ENCODE measurements around the gene NALCN. TPM values are rescaled to one million over a fixed set of nuclear protein-coding genes. Genes with fewer than 3 reads are reported as not detected.

The NALCN gene
- total and polyA plus RNA-seq, 2 donors (not counting 1 experiment from before 2014, with no cell fraction given) = not detected

DNA sequence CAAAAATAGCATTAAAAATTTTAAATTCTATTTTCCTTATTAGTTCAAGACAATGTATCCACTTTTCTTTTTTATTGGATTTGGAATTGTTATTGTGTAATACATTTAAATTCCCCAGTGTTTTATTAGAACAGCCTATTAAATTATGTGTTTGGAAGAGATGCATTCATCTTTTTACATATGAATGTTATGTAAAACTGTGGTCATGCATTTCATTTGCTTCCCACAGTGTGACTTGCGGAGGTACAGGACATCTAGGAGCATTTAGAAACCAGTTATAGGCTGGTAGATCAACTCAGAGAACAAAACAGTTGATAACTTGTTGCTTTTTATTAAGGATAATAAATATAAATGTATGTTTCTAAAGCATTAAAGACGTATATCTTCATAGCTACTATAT, 406.2 kb downstream of the NALCN start:
- Histone ChIP-seq H3K4me3 (ENCODE audit: control extremely low read depth in 1 of 5, extremely low read depth in 1 of 5, insufficient read depth in 1 of 5, low read depth in 2 of 5, low read length in 4 of 5) (no peak overlapping the region), H3K4me2 (replicated peaks; ENCODE audit: low read depth, low read length, poor library complexity, severe bottlenecking) (no peak overlapping the region), H3K9me3 (ENCODE audit: control extremely low read depth in 1 of 3, control insufficient read depth in 2 of 3, insufficient read depth in 1 of 3, low read length in 2 of 3) (peaks cover 0 to 3% (median 0%) of the 10 kb centered on the region in 3 donors), H4K20me1 (ENCODE audit: control insufficient read depth, insufficient read depth, low read length, poor library complexity, severe bottlenecking) (no peaks in the 10 kb centered on the region), H3K4me1 (ENCODE audit: control insufficient read depth in 2 of 2, insufficient read depth in 2 of 2, low read length in 2 of 2) (no peaks in the 10 kb centered on the region), H2AFZ (ENCODE audit: insufficient read depth, low read depth, low read length, poor library complexity, severe bottlenecking) (no peak overlapping the region), H3K27me3 (replicated peaks in 1 of 4; ENCODE audit: control extremely low read depth in 1 of 4, control insufficient read depth in 3 of 4, insufficient read depth in 4 of 4, low read length in 3 of 4) (no peaks in the 10 kb centered on the region), H3K79me2 (ENCODE audit: control insufficient read depth, insufficient read depth, low read length) (no peaks in the 10 kb centered on the region), H3K36me3 (replicated peaks in 1 of 2; ENCODE audit: control extremely low read depth in 1 of 2, control insufficient read depth in 1 of 2, extremely low read depth in 1 of 2, insufficient read depth in 2 of 2, low read length in 1 of 2) (no peaks in the 10 kb centered on the region), H3K27ac (ENCODE audit: low read length in 2 of 2) (no peak overlapping the region), H3K9ac (ENCODE audit: low read length) (no peak overlapping the region)
- Mint-ChIP-seq H3K27ac (no peak overlapping the region), H3K4me3 (no peak overlapping the region), H3K9me3 (ENCODE audit: insufficient read depth) (no peaks in the 10 kb centered on the region), H3K4me1 (no peaks in the 10 kb centered on the region), H3K27me3 (no peaks in the 10 kb centered on the region)
- CTCF ChIA-PET = no interaction called here
- ATAC-seq (ENCODE audit: low read depth) (no peak), DNase-seq (no peak)
- WGBS (ENCODE audit: insufficient coverage) = no CpG with 5 or more reads among the region's 2 CpGs
- intact Hi-C loops (cut with micrococcal nuclease) = no loop called here
- POLR2A ChIA-PET = no interaction called here
- TF ChIP-seq, protein P1, sequence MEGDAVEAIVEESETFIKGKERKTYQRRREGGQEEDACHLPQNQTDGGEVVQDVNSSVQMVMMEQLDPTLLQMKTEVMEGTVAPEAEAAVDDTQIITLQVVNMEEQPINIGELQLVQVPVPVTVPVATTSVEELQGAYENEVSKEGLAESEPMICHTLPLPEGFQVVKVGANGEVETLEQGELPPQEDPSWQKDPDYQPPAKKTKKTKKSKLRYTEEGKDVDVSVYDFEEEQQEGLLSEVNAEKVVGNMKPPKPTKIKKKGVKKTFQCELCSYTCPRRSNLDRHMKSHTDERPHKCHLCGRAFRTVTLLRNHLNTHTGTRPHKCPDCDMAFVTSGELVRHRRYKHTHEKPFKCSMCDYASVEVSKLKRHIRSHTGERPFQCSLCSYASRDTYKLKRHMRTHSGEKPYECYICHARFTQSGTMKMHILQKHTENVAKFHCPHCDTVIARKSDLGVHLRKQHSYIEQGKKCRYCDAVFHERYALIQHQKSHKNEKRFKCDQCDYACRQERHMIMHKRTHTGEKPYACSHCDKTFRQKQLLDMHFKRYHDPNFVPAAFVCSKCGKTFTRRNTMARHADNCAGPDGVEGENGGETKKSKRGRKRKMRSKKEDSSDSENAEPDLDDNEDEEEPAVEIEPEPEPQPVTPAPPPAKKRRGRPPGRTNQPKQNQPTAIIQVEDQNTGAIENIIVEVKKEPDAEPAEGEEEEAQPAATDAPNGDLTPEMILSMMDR (IDR thresholded peaks at IDR 0.05) = no peak
- TF ChIP-seq EZH2 (IDR thresholded peaks at IDR 0.05; ENCODE audit: borderline replicate concordance, insufficient read depth, low read depth, low read length, poor library complexity, severe bottlenecking) = no peak

DNA sequence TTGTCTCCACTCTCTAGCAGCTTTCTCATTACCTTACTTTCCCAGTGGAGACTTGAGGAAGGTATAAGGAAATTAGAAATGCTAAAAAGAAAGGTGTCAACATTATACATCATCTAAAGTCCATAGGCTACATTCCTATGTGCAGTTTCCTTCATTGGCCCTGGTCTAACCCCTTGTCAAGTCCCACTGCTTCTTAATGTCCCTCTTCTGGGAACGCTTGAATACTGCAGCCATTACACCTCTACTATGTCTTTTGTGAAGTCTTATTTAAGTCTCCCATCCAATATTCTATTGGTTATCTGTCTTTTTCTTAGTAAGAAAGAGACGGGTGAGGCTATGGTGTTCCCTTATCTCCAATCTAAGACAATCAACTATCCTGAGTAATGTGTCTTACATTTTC, 409.1 kb downstream of the NALCN start:
- no peaks in the 10 kb centered on the region for H3K27me3 Mint-ChIP-seq
- no peaks in the 10 kb centered on the region for H3K79me2 ChIP-seq (ENCODE audit: control insufficient read depth, insufficient read depth, low read length)
- no peaks in the 10 kb centered on the region for H3K9me3 Mint-ChIP-seq (ENCODE audit: insufficient read depth)
- no CpG with 5 or more reads among the region's 2 CpGs for WGBS (ENCODE audit: insufficient coverage)
- no peak overlapping the region for H3K4me2 ChIP-seq (replicated peaks; ENCODE audit: low read depth, low read length, poor library complexity, severe bottlenecking)
- H3K36me3 ChIP-seq (replicated peaks in 1 of 2; ENCODE audit: control extremely low read depth in 1 of 2, control insufficient read depth in 1 of 2, extremely low read depth in 1 of 2, insufficient read depth in 2 of 2, low read length in 1 of 2) = no peaks in the 10 kb centered on the region
- H3K27me3 ChIP-seq (replicated peaks in 1 of 4; ENCODE audit: control extremely low read depth in 1 of 4, control insufficient read depth in 3 of 4, insufficient read depth in 4 of 4, low read length in 3 of 4) = no peaks in the 10 kb centered on the region
- H3K4me3 ChIP-seq (ENCODE audit: control extremely low read depth in 1 of 5, extremely low read depth in 1 of 5, insufficient read depth in 1 of 5, low read depth in 2 of 5, low read length in 4 of 5) = no peak overlapping the region
- H2AFZ ChIP-seq (ENCODE audit: insufficient read depth, low read depth, low read length, poor library complexity, severe bottlenecking) = no peak overlapping the region
- no peak for TF ChIP-seq EZH2 (IDR thresholded peaks at IDR 0.05; ENCODE audit: borderline replicate concordance, insufficient read depth, low read depth, low read length, poor library complexity, severe bottlenecking)
- TF ChIP-seq, protein P1 (IDR thresholded peaks at IDR 0.05) = no peak
- H3K27ac ChIP-seq (ENCODE audit: low read length in 2 of 2) = no peak overlapping the region
- H3K27ac Mint-ChIP-seq = no peak overlapping the region
- H4K20me1 ChIP-seq (ENCODE audit: control insufficient read depth, insufficient read depth, low read length, poor library complexity, severe bottlenecking) = no peaks in the 10 kb centered on the region
- intact Hi-C loops (cut with micrococcal nuclease) = no loop called here
- no peak overlapping the region for H3K4me3 Mint-ChIP-seq
- no peak for DNase-seq
- H3K4me1 Mint-ChIP-seq = no peaks in the 10 kb centered on the region
- no peak overlapping the region for H3K9ac ChIP-seq (ENCODE audit: low read length)
- ChIA-PET CTCF (no interaction called here), POLR2A (no interaction called here)
- ATAC-seq (ENCODE audit: low read depth) = no peak
- H3K9me3 ChIP-seq (ENCODE audit: control extremely low read depth in 1 of 3, control insufficient read depth in 2 of 3, insufficient read depth in 1 of 3, low read length in 2 of 3) = peaks cover 0 to 3% (median 0%) of the 10 kb centered on the region in 3 donors
- H3K4me1 ChIP-seq (ENCODE audit: control insufficient read depth in 2 of 2, insufficient read depth in 2 of 2, low read length in 2 of 2) = no peaks in the 10 kb centered on the region

Other genes starting within 250 kb of the NALCN start
- gene ITGBL1, start 36.2 kb upstream of the NALCN start, total RNA-seq = not detected in 2 replicates
- not detected in 2 replicates for gene ITGBL1, start 36.2 kb upstream of the NALCN start, polyA plus RNA-seq

Measured in B cell (primary cell).